Stimulated activated CD4-positive, alpha-beta T cell treated with anti-CD3 and anti-CD28 coated beads, Interleukin-1b, Interleukin-23, amount 100 ng/mL, for 1 hour (primary cell): Measurements from ENCODE around the gene HIVEP2.

Experiments used
- DNase-seq, 2 donors: peaks; one replicate each; pipeline ENCODE4 v3.0.0-alpha.2; 2020; ENCODE audit warnings: low read depth in 2 of 2

HIVEP2 gene

DNA sequence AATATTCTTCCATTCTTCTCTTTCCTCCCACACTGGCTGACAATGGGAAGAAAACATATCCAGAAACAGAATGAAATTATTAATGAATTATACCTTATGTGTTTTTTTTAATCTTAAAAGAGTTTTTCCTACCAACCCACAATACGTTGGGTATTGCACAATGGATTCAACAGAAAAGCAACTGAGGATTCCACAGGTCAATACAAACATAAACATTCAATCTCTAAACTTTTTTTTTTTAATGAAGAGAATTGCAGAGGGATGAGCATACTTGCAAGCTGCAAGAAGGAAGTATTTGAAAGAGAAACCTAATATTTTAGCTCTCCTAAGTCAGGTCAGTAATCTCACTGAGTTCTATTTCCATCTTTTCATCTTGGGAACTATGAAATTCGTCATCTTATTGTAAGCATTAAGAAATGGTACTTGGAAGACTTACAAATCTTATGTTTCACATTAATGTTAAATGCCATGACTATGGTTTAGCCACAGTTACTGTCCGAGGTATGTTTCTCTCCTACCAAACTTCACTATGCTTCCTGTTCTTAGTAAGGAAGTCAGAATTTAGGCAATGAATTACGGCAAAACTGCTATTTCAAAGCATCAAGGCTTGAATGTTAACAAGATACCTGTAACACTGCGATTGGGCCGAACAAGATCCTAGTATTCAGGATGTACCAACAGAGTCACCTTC, 100.8 kb downstream of the HIVEP2 start:
- no peak for DNase-seq

DNA sequence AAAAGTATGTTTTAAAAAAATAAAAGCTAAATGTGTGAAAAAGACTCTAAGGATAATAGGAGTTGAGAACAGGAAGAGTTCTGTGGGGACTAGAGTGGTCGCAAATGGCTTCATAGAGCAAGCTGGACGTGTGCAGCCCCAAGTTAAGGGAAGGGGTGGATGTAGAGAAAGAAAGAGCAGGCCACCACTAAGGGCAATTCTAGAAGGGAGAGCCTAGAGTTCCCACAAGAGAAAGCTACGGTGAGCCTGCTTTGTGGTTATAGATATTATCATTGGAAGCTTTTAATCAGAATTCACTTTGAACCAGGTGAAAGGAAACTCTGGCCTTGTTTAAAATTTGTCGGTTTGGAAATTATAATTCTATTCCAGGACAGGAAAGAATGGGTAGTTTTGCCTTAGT, 101.6 kb downstream of the HIVEP2 start:
- no peak for DNase-seq

DNA sequence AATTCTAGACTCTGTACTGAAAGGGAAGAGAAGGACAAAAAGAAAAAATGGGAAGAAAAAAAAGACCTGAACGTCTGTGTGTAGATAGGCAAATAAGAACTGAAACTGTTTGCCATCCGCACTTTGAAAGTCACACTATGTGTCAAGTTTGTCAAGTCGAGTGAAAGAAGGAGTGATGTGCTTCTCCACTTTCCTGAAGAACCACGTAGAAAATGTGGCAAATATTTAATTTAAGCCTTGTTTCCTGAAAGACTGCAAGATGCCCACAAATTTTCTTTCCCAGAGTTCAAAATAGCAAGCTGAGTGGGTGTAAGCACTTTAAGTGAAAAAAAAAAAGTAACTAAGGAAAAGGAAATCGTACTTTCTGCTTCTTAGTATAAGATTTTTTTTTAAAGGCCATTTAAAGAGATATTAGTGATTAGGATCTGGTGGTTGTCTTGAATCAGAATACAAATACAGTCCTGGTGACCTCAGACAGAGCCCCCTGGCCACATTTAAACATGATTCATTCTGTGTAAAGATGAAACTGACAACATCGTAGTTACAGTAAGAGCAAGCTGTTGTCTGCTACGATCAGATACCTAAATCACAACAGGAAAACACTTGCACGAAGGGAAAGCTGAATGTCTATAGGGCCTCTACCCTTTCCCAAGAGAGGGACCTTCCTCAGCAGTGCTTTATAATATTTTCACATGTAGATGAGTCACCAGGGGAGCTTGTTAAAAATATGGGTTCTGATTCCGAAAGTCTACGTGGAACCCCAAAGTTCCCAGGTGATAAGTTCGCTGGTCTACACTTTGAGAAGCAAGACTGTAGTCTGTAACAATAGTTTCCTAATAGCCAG, 102.3 kb downstream of the HIVEP2 start:
- no peak for DNase-seq

DNA sequence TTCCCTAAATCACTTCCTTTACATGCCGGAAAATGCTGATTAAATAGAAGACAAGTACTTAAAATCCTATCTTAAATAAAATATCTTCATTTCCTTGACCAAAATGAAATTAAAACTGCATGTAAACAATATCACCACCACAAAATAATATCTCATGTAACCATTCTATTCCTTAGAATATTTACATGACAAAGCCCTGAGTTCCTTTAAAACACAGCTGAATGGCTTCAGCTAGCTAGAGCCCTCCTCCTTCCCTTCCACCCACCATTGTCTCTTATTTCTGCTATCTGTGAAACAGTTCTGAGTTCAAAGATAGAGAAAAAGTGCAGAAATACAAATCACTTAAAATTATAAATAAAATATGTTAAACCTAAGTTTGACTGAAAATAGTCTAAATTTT, 103.1 kb downstream of the HIVEP2 start:
- DNase-seq: no peak

DNA sequence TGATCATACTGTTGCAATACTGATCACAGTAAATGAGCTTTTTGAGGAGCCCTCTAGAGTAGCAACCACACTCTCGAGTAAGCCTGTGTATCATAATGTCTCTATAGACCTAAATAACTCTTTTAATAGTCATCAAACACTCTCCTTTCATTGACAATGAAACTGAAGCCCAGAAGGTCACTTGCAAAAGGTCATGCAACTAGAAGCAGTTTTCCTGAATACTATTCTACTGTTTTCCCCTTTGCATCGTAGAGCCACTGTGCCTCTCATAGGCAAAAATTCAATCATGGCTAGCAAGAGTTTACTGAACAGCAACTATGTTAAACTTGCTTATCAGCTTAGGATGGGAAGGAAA, 105.3 kb downstream of the HIVEP2 start:
- DNase-seq: no peak

DNA sequence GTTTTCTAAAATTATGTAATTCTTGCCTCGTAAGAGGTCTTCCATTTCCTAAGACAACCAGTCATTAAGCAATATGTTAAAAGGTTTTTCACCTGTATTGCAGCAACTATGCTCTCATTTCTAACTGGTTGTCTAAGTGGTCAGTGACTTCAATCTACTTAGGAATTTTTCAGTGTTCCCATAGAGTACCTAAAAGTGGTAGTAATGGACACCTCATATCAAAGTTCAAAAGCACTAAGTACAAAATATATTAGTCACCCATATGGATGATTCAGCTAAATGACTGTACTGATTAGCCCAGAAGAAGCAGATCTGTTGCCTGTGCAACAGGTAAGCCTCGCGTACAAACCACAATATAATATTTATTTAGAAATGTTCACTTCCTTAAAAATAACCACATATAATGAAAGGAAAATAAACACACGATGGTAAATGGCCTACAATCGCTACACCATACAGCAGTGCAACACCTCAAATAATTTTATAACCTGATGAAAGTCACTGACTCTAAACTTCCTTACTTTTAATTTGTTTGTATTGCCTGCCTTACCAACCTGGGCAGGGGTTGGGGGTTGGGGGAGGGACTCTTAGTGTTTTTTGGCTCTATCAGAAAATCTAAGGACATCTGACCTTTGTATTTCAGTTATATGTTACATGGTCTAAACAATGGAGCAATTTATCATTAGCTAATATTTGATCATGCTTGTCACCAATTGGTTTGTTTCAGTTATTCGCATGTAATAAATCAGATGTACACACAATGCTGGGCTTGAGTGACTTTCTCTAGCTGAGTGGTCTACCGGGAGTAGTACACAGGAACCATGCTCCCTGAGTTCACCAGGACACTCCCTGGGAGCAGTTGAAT, 105.9 kb downstream of the HIVEP2 start:
- DNase-seq: no peak

DNA sequence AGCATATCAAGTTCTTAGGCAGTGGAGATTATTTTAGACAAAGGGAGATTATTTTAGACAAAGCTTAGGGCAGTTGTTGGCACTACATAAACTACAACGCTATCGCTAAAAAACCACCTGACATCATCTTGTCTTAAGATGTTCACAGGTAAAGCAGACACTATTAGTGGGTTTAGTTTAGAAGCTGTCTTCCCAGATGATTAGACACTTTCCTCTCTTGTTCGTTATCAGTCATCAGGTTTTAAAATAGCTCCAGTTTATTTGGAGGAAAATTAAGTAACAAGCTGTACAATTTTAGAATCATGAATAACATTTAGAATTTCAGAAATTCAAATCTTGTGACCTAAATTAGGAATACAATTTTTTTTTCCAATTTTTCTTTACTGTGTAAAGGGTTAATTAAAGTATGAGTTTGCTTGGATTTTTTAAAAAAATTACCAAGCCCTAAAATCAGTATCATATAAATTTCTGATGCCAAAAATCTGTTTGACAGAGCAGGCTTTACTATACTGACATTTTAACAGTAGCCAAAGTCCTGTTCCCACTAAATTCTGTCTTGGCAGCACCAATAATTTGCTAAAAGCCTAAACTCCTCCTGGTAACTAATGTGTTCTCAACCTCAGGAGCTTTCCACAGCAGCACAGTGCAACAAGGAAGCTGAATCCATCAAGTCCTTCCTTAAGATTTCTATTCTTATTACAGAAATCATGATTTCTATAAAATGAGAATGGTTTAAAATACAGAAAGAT, 109.0 kb downstream of the HIVEP2 start:
- DNase-seq: no peak

DNA sequence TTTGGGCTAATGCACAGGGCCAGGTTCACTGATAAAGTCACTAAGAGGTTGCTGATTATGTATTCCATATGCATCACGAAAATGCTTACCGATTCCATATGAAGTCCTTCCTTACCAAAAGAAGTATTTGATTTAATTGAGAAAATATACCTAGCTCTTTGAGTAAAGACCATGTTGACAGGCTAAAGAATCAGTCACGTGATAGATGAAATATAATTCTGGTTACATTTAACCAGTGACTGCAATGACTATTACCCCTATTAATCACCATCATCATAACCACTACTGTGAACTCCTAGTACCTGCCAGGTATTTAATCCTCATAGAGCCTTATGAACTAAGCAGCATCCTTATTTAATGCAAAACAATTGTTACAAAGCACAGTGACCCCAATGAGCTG, 110.1 kb downstream of the HIVEP2 start:
- DNase-seq: no peak

DNA sequence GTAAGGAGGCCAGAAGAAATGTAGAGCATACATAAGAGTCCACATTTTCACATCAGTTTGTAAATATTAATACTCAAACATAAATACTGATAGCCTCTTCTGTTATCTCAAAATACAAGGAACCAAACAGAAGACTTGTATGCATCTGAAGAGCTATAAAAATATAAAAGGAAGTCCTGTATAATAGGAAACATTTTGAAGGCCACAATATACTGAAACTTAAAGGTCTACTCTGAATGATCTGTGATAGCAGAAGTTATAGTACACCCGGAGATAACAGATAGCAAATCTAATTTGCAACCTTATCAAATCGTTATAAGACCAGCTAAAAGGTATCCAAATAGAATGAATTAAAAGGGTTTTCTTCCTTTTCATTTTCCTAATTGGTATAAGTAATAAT, 111.2 kb downstream of the HIVEP2 start:
- DNase-seq: no peak

DNA sequence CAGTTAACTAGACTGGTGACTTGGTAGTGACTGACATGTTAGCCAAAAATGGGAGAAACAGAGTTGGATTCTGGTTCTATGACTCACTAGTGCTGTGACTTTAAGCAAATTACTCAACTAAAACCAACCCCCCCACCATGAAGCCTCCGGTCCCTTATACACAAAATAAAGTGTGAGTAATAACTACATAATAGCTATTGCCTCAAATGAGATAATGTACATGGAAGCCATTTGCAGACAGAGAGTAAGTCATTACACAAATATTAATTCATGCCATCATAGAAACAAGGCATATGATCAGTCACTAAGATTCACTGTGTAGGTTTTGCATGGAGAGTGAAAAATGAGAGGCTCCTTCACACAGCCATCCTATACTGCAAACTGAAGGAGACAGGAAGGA, 111.9 kb downstream of the HIVEP2 start:
- DNase-seq: no peak

DNA sequence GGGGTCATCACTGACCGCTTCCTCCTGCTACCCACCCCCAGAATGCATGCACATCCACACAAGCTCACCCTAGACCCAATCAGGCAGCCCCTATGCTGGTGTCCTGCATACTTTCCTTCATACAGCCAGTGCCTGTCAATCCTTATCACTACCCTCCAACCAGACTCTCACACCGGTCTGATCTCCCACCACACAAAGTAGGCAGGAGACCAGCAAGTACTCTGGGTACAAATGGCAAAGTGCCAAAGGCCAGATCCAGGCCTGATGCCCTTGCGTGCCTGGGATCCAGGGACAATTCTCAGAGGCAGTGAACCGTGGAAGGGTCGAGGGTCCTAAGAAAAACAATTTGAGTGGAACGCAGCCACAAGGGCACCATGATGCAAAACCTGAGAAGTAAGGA, 114.2 kb downstream of the HIVEP2 start:
- DNase-seq: no peak

DNA sequence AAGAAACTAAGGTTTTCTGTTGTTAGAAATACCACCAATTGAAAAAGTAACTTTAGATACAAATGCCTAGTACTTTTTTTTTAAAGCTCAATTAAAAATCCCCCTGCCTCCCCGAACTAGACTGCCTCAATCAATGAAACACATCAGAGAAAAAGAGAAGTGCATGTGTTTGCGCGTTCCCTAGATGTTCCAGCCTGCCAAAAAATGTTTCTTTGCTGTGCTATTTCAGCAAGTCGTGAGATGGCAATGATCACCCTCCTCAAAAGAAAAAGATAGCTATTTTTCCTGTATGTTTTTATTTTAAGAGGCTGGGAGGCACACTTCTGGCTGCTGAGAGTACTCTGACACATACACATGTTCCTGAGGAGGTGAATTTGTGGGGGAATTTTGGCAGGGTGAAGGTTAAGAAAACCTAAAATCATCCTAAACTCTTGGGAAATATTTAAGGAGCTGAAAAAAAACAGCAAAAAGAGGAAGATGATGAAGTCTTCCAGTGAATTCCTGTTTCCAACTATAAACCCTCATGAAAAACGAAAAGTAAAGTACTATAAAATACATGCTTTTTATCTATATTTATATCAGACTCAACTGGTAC, 114.8 kb downstream of the HIVEP2 start:
- DNase-seq: no peak

DNA sequence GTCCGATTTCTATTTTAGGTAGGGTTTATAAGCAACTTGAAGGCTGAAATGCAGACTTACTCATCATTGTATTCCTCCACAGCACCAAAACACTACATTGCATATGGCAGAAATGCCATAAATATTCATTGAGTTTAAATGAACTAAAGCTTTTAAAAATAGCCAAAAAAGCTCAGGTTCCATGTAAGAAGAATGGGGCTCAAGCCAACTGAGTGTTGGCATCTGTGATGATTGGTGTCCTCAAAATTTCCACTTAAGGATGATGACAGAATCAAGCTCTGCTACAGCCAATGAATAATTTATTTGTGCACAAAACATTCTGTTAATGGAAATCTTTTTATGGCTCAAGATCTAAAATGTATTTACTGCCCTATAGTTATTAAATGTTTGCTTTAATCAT, 115.4 kb downstream of the HIVEP2 start:
- DNase-seq: no peak

DNA sequence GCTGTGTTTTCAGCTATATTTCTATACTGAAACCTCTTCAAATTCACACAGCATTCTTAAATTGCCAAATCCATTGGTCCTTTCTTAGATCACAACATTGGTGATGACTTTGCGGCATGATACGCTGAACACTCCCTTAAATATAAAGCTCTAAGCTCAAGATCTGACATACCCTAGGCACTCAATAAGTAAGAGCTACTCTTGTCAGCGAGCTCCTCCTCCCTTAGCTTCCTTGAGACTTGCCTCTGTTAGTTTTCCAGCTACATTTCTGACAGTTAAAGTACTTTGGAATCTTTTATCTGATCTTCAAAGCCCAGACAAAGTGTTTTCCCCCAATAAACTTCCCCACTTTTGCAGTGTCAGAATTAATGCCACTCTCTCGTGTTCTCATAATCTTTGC, 117.0 kb downstream of the HIVEP2 start:
- no peak for DNase-seq

DNA sequence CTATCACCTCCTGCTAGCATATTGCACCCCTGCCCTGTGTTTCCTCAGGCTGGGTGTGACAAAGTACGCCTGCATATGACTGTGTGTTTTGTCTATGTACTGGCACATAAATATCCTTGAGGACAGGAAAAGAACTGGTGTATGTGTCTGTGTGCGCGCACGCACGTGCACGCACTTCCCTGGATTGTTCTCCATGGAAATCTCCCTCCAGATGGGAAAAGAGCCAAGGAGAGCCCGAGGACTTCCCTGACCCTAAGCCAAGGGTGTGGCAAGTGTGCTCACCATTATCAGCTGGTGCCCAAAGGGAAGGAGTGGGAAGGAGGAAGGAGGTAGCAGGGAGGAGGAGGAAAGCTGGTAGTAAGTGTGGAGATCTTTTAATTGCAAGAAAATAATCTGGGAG, 117.6 kb downstream of the HIVEP2 start:
- no peak for DNase-seq

DNA sequence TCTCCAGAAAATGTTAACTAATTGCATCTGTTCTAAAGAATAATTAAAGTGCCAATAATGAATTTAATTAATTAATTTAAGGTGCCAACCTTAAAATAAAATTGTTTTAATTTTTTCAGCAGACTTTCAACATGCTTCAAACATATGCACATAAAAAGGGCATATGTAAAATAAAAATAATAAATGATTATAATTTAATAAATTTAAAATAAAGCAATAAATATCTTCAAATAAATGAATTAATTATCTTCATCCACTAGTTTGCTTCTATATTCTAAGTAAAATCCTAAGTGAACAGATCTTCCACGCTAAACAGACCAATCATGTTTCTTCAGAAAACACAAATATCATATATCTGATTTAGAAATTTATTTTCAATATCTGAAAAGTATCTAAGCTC, 119.2 kb downstream of the HIVEP2 start:
- DNase-seq: no peak

DNA sequence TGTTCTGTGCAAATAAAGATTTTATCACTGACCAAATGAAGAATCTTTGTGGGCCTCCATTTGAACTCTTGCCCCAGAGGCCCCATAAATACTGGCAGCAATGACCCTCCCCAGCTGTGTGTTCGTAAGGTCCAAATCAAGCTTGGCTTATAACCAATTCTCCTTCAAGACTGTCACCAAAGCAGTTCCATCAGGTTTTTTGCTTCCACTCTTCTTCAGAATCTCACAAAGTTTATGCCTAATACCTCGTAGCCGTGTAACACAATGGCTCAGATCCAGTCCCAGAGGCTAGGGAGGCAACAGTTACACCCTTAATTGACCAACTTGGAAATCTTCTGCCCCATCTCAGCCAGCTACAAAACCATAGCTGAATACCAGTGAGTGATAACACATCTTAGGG, 120.5 kb downstream of the HIVEP2 start:
- no peak for DNase-seq

DNA sequence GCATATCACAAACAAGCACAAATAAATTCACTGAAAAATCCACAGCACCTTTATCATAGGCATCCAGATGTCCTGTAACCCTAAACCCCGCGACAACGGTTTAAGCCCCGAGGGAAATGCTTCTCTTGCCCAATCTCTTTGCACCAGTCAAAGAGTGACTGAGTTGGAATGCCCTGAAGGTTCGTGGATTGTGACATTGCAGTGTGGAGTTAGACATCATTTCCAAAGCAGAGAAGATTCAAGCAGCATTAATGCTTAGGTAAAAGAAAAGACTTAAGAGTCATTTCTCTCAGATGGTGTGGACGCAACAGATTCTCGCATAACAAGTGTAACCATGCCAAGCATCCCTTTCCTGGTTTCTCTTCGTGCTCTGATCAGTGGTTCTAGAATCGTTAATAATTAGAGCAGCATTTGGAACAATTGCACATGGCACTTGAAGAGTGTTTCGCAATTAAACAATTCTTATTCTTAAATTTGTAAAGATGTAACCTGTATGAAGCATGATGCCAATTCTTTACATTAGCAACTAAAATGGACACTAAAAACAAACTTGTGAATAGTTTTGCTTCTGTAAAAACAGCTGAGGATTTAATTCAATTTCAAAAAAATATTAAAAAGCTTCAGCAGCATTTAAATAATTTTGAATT, 121.6 kb downstream of the HIVEP2 start:
- DNase-seq: no peak

DNA sequence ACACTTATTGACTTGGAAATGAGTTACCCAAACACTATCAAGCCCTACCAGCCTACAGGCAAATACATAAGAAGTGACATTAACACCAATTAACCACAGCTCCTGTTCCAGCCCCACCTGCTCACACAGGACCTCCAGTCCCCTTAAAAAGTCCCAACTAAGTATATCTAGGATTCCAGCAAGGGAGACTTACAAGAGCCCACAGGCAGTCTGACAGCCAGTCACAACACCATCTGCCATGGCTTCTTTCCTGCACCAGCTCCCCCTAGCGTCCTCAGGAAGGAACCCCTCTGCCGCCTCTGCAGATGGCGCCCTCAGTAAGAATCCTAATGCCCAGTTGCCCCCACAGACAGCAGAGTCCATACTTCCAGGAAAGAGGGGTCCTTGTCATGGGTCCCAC, 122.1 kb downstream of the HIVEP2 start:
- no peak for DNase-seq

DNA sequence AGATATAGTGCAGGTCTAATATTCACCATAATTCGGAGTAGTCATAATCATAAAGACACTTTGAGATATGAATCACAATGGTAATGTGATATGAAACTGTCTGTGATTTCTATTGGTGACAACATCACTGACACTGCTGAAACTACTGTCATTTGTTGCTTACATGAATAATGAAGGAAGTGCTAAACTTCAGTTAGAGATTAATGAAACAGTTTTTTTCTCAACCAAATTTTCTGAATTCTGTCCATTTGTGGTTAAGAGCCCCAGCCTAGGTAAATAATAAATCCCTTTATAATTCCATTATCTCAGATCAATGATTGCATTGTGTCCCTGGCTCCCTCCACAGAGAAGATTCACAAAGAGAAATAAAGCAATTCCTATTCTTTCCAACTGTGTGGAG, 122.6 kb downstream of the HIVEP2 start:
- DNase-seq: no peak

DNA sequence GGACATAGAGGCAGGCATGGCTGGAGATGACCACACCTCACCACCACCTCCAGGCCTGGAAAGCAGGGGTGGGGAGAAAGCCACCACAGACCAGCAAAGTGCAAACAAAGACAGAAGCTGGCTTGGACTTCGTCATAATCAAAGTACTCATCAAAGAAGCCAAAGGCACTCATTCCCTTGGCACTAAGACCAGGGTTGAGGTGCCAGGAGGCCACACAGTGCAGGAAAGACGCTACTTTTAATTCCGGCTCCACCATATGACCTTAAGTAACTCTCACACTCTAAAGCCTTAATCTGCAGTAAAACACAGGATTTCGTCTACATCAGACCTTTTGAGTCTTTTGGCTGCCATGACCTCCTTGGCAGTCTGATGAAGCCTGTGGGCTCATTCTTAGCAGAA, 123.1 kb downstream of the HIVEP2 start:
- no peak for DNase-seq
